ENCODE data around the gene RPTOR.

DNA sequence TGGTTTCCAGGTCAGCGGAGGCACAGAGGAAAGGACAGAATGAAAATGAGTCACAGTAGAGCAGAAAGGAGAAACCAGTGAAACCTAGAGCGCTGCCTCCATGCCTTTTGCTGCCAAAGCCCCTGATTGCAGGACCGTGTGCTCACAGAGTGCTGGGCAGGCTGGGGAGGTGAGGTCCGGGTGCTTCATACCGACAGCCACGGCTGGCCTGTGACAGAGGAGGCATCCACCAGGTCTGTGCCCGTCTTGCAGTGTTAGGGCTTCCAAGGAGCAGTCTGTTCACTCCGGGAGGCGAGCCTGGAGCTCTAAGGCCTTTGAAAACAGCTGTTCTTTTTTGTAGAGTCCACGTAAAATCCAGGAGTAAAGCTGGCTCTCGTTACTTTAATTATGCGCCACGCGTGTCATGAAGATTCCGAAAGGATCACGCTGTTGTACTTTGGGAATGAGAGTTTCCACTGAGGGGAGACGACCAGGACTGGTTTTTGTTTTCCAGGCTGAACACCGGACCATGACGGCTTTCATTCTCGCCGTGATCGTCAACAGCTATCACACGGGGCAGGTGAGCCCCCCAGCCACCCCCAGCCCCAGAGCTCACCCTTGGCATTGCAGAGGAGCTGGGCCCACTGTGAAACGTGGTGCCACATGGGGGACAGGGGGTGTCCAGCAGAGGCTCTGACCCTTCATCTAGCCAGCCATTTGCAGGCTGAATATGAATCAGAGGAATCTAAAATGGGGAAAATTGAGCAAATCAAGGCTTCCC, 338.5 kb downstream of the RPTOR start:
- no peak for TF ChIP-seq EP300 (IDR thresholded peaks at IDR 0.05)
- TF ChIP-seq, protein P1, sequence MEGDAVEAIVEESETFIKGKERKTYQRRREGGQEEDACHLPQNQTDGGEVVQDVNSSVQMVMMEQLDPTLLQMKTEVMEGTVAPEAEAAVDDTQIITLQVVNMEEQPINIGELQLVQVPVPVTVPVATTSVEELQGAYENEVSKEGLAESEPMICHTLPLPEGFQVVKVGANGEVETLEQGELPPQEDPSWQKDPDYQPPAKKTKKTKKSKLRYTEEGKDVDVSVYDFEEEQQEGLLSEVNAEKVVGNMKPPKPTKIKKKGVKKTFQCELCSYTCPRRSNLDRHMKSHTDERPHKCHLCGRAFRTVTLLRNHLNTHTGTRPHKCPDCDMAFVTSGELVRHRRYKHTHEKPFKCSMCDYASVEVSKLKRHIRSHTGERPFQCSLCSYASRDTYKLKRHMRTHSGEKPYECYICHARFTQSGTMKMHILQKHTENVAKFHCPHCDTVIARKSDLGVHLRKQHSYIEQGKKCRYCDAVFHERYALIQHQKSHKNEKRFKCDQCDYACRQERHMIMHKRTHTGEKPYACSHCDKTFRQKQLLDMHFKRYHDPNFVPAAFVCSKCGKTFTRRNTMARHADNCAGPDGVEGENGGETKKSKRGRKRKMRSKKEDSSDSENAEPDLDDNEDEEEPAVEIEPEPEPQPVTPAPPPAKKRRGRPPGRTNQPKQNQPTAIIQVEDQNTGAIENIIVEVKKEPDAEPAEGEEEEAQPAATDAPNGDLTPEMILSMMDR (IDR thresholded peaks at IDR 0.05): no peak
- TF ChIP-seq POLR2AphosphoS5 (IDR thresholded peaks at IDR 0.05): no peak

Measured in upper lobe of left lung (tissue), 4 donors.